HL-60 (cell line): ENCODE data around the gene MID1IP1.

ENCODE experiments used
- GABPA ChIP-seq: IDR thresholded peaks from 2 replicates; pipeline ENCODE4 v1.6.1; 2012; ENCODE audit warnings: low read depth
- POLR2AphosphoS5 ChIP-seq: IDR thresholded peaks from 2 replicates; pipeline ENCODE4 v1.6.1; 2012; ENCODE audit warnings: low read depth
- TF ChIP-seq, protein P1 (sequence below): IDR thresholded peaks from one replicate; pipeline ENCODE4 v1.5.1; 2011; ENCODE audit warnings: low read length, control low read depth, inconsistent platforms; ENCODE audit not compliant: insufficient read depth
- TF ChIP-seq, protein P2 (sequence below): IDR thresholded peaks from 2 replicates; pipeline ENCODE4 v1.6.1; 2012; ENCODE audit warnings: low read depth; ENCODE audit not compliant: insufficient replicate concordance

DNA sequence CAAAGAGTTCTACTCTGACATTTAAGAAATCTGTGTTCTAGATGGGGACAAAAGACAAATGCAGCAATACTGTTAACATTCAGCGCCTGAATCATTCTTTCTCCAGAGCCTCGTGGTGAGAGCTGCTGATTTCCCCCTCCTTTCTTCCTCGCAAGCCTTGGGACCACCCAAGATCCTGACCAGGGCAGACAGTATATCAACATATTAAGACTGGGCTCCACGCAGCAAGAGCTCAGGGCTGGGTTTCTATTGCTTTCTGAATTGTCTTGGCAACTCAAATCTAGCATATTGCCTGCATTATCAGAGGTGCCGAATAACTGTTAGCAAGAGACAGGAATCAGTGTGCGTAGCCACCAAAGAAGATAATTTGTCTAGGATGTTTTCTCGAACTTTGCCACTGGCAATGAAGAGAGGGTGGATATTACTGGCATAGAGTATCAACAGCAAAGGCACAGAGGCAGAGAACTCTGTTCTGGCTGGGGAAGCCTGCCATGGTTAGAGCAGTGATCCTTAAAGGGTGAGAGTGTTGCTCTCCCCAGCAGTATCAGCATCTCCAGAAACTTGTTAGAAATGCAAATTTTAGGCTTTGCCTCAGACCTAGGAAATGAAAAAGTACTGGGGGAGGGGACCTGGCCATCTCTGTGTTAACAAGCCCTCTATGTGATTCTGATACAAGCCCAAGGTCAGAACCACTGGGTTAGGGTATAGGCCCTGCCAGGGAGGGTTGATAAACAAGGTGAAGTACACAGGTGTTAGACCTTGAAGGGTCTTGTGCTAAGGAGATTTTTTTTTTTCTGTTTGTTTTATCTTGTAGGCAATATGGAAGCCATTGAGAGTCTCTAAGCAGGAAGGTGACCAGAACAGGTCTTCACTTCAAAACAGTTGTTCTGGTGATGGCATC, 46.2 kb upstream of the MID1IP1 start:
- TF ChIP-seq, protein P1, sequence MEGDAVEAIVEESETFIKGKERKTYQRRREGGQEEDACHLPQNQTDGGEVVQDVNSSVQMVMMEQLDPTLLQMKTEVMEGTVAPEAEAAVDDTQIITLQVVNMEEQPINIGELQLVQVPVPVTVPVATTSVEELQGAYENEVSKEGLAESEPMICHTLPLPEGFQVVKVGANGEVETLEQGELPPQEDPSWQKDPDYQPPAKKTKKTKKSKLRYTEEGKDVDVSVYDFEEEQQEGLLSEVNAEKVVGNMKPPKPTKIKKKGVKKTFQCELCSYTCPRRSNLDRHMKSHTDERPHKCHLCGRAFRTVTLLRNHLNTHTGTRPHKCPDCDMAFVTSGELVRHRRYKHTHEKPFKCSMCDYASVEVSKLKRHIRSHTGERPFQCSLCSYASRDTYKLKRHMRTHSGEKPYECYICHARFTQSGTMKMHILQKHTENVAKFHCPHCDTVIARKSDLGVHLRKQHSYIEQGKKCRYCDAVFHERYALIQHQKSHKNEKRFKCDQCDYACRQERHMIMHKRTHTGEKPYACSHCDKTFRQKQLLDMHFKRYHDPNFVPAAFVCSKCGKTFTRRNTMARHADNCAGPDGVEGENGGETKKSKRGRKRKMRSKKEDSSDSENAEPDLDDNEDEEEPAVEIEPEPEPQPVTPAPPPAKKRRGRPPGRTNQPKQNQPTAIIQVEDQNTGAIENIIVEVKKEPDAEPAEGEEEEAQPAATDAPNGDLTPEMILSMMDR: no peak
- TF ChIP-seq, protein P2, sequence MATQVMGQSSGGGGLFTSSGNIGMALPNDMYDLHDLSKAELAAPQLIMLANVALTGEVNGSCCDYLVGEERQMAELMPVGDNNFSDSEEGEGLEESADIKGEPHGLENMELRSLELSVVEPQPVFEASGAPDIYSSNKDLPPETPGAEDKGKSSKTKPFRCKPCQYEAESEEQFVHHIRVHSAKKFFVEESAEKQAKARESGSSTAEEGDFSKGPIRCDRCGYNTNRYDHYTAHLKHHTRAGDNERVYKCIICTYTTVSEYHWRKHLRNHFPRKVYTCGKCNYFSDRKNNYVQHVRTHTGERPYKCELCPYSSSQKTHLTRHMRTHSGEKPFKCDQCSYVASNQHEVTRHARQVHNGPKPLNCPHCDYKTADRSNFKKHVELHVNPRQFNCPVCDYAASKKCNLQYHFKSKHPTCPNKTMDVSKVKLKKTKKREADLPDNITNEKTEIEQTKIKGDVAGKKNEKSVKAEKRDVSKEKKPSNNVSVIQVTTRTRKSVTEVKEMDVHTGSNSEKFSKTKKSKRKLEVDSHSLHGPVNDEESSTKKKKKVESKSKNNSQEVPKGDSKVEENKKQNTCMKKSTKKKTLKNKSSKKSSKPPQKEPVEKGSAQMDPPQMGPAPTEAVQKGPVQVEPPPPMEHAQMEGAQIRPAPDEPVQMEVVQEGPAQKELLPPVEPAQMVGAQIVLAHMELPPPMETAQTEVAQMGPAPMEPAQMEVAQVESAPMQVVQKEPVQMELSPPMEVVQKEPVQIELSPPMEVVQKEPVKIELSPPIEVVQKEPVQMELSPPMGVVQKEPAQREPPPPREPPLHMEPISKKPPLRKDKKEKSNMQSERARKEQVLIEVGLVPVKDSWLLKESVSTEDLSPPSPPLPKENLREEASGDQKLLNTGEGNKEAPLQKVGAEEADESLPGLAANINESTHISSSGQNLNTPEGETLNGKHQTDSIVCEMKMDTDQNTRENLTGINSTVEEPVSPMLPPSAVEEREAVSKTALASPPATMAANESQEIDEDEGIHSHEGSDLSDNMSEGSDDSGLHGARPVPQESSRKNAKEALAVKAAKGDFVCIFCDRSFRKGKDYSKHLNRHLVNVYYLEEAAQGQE: no peak
- TF ChIP-seq POLR2AphosphoS5 (no peak), GABPA (no peak)
